MM.1S (cell line): ENCODE measurements around the gene PYGB.

ENCODE experiments used
- EZH2 ChIP-seq: fragments of 300-600 bp; sonication (generic); optimal IDR thresholded peaks from 2 replicates; pipeline ENCODE3; 2017; ENCODE audit warnings: low read depth, mild to moderate bottlenecking, antibody characterized with exemption, low read length, mixed read lengths
- EZH2phosphoT487 ChIP-seq: fragments of 300-600 bp; sonication (generic); IDR thresholded peaks from 2 replicates; pipeline ENCODE4 v1.6.1; 2018; ENCODE audit warnings: antibody characterized with exemption, low read length
- TF ChIP-seq, protein P1 (sequence below): fragments of 300-600 bp; sonication (generic); IDR thresholded peaks from 2 replicates; pipeline ENCODE4 v1.5.1; 2016; ENCODE audit warnings: antibody characterized with exemption, low read length, mixed read lengths

DNA sequence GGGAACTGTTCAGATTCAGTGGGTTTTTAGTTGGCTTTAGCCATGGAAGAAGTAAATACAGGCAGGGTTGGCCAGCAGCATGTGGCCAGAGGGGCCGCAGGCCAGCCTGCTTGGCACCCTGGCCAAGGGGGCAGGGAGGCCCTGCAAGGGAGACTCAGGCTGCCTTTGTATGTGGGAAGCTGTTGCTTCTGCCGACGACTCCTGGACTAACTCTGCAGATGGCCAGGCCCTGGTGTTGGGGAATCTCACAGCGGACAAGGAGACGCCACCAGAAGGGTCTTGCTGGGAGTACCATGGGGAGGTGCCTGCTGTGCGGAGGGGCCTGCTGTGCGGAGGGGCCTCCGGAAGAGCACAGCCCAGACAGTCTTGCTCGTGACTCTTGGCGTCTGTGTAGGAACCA, 25.2 kb downstream of the PYGB start:
- TF ChIP-seq EZH2 (no peak), EZH2phosphoT487 (no peak)
- TF ChIP-seq, protein P1, sequence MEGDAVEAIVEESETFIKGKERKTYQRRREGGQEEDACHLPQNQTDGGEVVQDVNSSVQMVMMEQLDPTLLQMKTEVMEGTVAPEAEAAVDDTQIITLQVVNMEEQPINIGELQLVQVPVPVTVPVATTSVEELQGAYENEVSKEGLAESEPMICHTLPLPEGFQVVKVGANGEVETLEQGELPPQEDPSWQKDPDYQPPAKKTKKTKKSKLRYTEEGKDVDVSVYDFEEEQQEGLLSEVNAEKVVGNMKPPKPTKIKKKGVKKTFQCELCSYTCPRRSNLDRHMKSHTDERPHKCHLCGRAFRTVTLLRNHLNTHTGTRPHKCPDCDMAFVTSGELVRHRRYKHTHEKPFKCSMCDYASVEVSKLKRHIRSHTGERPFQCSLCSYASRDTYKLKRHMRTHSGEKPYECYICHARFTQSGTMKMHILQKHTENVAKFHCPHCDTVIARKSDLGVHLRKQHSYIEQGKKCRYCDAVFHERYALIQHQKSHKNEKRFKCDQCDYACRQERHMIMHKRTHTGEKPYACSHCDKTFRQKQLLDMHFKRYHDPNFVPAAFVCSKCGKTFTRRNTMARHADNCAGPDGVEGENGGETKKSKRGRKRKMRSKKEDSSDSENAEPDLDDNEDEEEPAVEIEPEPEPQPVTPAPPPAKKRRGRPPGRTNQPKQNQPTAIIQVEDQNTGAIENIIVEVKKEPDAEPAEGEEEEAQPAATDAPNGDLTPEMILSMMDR = no peak
